GF-D8 (cell line): ENCODE results near the gene BCL7B.
"Not testable (repeated sequence)": the region's sequence is repeated elsewhere in the genome, so short reads cannot be mapped to it uniquely, and the experiment has no call there.

ENCODE experiments used
- DNase-seq: peaks from one replicate; lab custom pipeline; 2025; lab: John Stamatoyannopoulos, UW

The BCL7B gene

GRCh38 chr7:73572767-73573186, 15.3 kb upstream of the BCL7B start:
- DNase-seq: no peak

GRCh38 chr7:73570977-73571376, 13.5 kb upstream of the BCL7B start:
- no peak for DNase-seq

- DNase-seq: no peak
These were observed 13.0 kb upstream of the BCL7B start for GRCh38 chr7:73570521-73570920.

GRCh38 chr7:73569042-73569608, 11.6 kb upstream of the BCL7B start:
- DNase-seq: no peak

- DNase-seq: no peak
These were observed 10.6 kb upstream of the BCL7B start for GRCh38 chr7:73567846-73568685.

DNA sequence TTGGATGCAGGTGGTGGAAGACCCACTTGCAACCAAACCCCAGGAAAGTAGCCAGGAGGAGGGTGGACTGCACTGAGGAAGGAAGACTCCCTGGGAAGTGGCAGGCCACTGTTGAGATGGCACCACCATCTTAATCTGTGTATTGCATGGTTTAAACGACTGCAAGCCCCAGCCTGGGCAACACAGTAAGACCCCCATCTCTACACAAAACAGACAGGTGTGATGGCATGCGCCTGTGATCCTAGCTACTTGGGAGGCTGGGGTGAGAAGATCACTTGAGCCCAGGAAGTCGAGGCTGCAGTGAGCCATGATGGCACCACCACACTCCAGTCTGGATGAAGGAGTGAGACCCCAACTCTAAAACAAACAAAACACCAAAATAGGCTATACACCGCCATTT, 9.7 kb upstream of the BCL7B start:
- DNase-seq: no peak

DNA sequence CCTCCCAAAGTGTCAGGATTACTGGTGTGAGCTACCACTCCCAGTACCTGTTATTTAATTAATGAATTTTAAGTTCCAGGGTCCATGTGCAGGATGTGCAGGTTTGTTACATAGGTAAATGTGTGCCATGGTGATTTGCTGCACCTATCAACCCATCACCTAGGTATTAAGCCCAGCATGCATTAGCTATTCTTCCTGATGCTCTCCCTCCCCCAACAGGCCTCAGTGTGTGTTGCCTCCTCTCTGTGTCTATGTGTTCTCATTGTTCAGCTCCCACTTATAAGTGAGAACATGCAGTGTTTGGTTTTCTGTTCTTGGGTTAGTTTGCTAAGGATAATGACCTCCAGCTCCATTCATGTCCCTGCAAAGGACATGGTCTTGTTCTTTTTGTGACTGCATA, 8.9 kb upstream of the BCL7B start:
- not testable (repeated sequence) for DNase-seq

- DNase-seq: no peak
These were observed 8.3 kb upstream of the BCL7B start for GRCh38 chr7:73565675-73566340.

DNA sequence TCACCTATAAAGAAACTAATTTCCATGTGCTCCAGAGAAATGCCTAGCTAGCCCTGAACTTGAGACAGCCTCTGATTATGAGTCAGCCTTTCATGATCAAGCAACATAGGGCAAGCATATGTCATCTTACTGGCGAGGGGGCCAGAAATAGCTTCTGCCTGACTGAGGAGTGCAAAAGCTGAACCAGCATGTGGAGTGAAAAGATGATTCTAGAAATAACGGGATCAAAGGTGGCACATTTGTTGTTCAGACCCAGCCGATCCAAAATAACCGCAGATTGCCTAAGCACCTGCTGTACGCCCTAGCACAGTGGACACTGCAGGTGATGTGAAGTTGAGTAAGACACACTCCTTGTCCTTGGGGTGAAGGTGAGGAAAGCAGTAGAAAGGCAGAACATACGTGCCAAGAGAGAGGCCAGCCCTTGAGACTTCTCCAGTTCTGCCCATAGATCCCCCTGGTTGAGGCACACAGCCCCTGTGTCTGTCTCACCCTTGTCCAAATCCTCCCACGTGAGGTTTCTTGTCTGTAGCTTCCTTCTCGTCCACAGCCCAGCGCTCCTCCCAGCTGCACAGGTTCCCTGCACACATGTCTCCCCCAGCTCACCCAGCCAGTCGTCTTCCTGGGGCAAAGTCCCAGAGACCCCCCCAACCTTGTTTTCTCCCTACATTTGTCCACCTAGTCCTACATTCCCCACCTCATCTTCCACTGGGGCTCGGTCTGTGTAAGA, 2.8 kb upstream of the BCL7B start:
- DNase-seq: no peak

- DNase-seq: peak; percentile 89
These were observed 438 bp downstream of the BCL7B start for GRCh38 chr7:73557108-73557396.

DNA sequence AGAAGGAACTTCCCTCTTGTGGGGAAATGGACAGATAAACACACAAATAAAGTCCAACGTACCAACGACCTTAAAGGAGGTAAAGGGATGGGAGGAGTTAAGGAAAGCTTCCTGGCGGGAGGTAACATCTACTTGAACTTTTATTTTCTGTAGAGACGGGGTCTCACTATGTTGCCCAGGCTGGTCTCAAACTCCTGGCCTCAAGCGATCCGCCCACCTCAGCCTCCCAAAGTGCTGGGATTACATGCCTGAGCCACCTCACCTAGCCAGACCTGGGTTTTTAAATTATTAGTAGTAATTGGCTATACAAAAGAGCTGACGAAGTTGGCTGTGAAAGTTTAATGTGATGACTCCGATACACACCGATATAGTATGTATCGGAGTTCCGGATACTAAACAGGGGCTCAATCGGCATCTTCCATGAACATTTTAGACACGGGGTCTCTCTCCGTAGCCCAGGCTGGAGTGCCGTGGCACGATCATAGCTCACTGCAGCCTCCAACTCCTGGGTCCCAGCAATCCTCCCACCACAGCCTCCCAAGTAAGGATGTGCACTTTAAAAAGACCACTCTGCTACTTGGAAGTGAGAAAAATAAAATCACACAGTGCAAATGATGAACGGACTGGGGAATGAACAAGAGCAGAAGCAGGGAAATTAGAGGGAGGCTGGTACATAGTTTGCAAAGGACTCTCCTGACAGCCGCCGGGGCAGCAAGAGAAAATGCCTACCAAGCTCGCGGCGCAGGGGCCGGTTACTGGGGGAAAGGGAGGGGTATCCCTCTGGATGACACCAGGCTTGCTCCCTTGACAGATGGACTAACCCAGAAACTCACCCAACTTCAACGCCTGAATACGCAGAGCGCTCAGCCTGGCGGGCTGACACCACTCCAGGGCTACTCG, 1.0 kb downstream of the BCL7B start:
- DNase-seq: no peak

DNA sequence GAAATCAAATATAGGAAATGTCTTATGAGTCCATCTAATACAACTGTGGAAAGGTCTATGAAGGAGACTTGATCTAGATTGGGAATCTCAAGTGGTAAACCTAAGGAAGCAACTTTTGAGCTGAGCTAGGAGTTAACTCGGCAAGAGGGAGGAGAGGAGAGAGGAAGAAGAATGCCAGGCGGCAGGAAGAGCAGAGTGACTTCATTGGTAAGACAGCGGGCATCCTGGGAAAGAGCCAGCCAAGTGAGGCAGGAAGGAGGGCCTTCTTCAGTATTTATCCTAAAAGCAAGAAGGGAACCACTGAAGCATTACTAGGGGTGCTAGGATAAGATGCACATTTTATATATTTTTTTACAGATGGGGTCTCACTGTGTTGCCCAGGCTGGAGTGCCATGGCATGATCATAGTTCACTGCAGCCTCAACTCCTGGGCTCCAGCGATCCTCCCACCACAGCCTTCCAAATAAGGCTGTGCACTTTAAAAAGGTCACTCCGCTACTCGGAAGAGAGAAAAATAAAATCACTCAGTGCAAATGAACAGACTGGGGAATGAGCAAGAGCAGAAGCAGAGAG, 2.0 kb downstream of the BCL7B start:
- no peak for DNase-seq

DNA sequence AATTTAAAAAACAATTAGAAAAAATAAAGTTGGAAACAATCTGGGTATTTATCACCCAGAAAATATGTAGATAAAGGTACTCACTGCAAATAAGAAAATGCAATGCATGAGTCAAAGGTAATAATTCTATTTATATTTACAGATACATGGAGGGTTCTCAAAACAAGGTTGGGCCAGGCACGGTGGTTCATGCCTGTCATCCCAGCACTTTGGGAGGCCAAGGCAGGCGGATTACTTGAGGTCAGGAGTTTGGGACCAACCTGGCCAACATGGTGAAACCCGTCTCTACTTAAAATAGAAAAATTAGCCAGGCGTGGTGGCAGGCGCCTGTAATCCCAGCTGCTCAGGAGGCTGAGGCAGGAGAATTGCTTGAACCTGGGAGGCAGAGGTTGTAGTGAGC, 7.4 kb downstream of the BCL7B start:
- not testable (repeated sequence) for DNase-seq

GRCh38 chr7:73549176-73549575, 8.3 kb downstream of the BCL7B start:
- DNase-seq: no peak

- DNase-seq: no peak
These were observed 9.6 kb downstream of the BCL7B start for GRCh38 chr7:73547841-73548240.

DNA sequence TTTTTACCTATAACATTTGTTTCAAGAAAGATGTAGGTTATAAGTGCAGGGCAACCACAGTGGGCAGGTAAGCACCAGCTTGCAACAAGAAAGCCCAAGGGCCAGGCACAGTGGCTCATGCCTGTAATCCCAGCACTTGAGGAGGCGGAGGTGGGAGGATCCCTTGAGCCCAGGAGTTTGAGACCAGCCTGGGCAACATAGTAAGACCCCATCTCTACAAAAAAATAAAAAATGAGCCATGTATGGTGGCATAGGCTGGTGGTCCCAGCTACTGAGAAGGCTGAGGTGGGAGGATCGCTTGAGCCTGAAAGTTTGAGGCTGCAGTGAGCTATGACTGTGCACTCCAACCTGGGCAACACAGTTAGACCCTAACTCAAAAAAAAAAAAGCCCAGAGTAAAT, 12.8 kb downstream of the BCL7B start:
- DNase-seq: no peak

- no peak for DNase-seq
These were observed 15.8 kb downstream of the BCL7B start for GRCh38 chr7:73541722-73542121.

- no peak for DNase-seq
These were observed 17.8 kb downstream of the BCL7B start for GRCh38 chr7:73539709-73540108.

DNA sequence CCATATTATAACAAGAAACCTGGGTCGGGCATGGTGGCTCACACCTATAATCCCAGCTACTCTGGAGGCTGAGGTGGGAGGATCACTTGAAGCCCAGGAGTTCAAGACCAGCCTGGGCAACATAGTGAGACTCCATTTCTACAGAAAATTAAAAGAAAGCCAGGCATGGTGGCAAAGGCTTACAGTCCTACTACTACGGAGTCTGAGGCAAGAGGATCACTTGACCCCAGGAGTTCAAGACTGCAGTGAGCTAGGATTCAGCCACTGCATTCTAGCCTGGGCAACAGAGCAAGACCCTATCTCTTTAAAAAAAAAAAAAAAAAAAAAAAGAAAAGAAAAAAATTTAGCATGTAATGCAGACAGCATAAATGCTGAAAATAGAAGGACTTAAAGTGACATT, 19.0 kb downstream of the BCL7B start:
- not testable (repeated sequence) for DNase-seq

DNA sequence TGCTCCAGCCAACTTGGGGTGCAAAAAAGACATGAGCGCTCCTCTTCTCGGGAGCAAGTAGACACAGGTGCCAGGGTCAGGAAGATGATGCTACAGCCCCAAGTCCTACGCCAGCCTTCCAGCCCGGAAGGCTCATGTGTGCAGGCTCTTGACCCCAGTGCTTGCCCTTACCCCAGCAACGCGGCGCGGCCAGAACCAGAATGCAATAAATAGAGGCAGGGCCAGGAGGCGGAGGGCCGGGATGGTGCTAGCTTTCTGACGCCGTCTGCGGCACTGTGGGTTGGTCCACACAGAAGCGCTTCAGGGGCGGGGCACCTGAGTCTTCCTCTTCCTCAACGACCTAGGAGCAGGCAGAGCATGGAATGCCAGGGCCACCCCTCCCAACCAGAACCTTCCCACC, 20.4 kb downstream of the BCL7B start:
- DNase-seq: no peak

DNA sequence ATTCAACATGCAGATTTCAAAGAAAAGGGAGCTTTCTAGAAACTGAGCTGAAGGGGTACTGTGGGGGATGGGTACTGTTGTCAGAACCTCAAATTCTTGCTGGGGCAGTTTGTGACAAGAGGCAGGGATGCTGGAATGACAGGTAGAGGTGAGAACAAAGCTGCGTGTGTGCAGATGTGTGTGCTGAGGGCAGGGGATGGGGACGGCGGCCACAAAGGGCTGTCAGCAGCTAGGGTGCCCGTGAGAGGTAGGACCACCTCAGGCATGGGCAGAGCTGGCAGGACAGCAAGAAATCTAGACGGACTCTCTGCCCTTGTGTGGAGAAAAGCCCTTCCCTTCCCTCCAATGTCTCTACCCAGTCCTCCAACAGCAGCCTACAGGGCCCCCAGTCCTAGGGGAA, 21.0 kb downstream of the BCL7B start:
- DNase-seq: no peak
